Kidney glomerular epithelial cell (primary cell): ENCODE results near the gene FBLN1.
"Not testable (repeated sequence)": the region's sequence is repeated elsewhere in the genome, so short reads cannot be mapped to it uniquely, and the experiment has no call there.

Experiments
- DNase-seq: peaks from one replicate; lab custom pipeline; 2025; lab: John Stamatoyannopoulos, UW

Gene FBLN1, protein sequence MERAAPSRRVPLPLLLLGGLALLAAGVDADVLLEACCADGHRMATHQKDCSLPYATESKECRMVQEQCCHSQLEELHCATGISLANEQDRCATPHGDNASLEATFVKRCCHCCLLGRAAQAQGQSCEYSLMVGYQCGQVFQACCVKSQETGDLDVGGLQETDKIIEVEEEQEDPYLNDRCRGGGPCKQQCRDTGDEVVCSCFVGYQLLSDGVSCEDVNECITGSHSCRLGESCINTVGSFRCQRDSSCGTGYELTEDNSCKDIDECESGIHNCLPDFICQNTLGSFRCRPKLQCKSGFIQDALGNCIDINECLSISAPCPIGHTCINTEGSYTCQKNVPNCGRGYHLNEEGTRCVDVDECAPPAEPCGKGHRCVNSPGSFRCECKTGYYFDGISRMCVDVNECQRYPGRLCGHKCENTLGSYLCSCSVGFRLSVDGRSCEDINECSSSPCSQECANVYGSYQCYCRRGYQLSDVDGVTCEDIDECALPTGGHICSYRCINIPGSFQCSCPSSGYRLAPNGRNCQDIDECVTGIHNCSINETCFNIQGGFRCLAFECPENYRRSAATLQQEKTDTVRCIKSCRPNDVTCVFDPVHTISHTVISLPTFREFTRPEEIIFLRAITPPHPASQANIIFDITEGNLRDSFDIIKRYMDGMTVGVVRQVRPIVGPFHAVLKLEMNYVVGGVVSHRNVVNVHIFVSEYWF

DNA sequence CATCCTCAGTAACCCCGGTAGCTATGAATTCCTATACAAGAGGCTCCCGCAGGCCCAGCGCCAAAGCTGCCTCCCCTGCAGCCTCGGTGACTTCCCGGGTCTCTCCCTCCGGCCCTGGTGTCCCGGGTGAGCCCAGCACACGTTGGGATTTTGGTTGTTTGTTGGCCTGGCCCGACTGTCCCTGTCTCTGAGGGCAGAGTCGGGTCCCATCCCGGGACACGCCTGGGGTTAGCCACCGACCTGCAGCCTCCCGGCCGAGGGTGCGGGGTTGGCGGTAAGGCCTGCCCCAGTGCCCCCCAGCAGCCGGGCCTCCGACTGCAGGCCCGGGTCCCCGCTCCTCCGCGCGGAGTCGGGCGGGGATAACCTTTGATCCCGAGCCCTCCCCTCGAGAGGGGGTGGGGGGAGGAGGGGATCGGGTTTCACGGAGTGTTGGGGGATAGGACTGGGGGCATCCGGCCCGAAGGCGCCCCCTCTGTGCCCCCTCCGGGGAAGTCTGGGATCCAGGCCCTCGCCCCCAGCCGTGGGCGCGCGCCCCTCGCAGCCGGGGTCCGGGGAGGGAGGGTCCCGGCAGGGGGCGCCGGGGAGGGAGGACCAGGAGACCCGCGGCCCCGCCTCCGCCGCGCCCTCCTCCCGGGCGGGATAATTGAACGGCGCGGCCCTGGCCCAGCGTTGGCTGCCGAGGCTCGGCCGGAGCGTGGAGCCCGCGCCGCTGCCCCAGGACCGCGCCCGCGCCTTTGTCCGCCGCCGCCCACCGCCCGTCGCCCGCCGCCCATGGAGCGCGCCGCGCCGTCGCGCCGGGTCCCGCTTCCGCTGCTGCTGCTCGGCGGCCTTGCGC, at the start of gene FBLN1:
Gene FBLN1 (plus strand): TSS at position 669 of the 835 bp plus-strand sequence. CDS start 103 bp downstream, at position 772.
- no peak for DNase-seq

GRCh38 chr22:45453764-45454163, 48.9 kb upstream of the FBLN1 start:
- no peak for DNase-seq

- DNase-seq = no peak
Measured at GRCh38 chr22:45454275-45454674, 48.4 kb upstream of the FBLN1 start.

DNA sequence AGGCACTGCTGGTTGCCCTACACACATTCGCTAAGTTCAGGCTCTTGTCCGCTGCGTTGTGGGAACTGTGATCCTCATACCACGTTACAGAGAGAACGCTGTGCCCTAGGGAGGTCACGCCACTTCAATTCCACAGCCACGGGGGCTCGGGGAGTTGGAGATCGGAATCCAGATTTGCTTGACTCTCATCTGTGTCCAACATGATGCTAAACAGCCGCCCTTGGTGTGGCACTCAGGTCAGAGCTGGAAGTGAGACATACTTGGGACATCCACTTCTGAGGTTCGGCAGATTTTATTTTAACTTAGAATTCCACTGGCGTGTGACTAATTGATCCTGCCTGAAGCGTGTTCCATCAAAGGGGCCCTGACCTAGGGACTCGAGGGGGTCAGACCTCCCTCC, 47.5 kb upstream of the FBLN1 start:
- DNase-seq = no peak

- no peak for DNase-seq
Measured at GRCh38 chr22:45455621-45456020, 47.1 kb upstream of the FBLN1 start.

DNA sequence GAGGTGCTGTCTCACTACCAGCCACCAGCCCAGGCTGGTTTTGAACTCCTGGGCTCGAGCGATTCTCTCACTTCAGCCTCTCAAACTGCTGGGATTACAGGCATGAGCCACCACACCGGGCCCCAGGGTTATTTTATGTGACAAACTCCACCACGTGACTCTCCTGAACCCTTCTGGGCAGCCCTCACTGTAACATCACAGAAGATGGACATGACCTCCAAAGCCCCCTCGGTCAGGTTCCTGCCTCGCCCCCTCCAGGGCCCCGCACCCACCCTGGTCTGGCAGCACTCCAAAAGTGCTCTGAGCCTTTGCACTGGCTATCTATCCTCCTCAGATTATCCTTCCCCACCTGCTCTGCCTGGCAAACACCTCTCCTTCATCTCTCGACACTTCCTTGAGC, 45.9 kb upstream of the FBLN1 start:
- DNase-seq = no peak

DNA sequence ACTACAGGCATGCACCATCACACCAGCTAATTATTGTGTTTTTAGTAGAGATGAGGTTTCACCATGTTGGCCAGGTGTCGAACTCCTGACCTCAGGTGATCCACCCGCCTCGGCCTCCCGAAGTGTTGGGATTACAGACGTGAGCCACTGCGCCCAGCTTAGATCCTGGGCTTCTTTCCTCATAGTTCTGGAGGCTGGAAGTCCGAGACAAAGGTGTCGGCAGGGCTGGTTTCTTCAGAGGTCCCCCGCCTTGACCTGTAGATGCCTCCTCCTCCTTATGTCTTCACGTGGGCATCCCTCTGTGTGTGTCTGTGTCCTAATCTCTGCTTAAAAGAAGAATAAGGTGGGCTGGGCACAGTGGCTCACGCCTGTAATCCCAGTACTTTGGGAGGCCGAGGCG, 44.2 kb upstream of the FBLN1 start:
- no peak for DNase-seq

DNA sequence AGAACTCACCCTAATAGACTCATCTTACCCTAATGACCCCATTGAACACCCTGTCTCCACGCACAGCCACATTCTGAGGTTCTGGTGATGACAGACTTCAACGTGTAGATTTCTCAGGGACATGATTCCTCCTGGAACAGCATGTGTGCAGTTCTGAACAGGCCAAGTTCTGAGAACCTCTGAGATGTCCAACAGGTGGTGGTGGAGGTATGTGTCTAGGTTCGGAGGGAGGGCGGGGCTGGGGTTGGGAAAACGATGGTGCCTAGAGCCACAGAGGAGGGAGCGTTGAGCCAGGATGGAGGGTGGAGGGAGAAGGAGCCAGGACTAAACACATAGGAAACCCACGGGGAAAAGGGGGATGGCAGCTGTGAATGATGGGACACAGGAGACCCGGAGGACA, 43.4 kb upstream of the FBLN1 start:
- no peak for DNase-seq

DNA sequence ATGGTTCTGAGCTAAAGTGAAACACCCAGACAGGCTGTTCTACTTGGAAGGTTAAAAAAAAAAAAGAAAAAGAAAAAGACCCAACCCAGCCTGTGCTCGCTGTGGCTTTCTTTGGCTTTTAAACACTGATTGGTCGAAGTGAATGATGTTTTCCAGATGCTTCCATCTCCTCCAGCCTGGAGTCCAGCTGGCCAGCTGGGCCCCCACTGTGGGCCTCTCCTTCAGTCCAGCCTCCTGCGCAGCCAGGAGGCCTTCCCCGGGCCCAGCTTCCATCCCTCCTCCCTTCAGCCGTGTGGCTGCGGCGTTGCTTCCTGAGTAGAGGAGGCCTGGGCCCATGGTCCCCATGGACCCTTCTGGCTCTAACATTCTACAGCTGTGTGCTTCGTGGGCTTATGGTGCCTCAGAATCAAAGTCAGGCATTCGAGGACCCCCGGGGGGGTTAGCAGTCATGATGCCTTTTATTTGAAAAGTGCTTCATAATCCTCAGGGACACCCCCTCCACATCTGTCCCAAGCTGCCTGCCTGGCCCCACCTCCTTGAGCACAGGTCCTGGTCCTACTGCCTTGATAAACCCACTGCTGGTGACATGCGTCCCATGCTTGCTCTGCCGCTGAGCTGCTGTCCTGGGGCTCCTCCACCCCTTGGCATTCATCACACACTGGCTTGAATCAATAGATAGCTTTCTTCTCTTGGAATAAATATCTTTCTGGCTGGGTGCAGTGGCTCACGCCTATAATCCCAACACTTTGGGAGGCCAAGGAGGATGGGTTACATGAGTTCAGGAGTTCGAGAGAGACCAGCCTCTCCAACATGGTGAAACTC, 42.2 kb upstream of the FBLN1 start:
- DNase-seq = no peak

GRCh38 chr22:45462034-45462655, 40.5 kb upstream of the FBLN1 start:
- no peak for DNase-seq

DNA sequence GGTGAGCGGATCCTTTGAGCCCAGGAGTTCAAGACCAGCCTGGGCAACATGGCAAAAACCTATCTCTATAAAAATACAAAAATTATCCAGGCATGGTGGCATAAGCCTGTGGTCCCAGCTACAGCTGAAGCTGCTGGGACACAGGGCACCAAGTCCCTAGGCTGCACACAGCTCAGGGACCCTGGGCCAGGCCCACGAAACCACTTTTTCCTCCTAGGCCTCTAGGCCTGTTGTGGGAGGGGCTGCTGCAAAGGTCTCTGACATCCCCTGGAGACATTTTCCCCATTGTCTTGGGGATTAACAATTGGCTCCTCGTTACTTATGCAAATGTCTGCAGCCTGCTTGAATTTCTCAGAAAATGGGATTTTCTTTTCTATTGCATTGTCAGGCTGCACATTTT, 39.0 kb upstream of the FBLN1 start:
- DNase-seq = not testable (repeated sequence)

DNA sequence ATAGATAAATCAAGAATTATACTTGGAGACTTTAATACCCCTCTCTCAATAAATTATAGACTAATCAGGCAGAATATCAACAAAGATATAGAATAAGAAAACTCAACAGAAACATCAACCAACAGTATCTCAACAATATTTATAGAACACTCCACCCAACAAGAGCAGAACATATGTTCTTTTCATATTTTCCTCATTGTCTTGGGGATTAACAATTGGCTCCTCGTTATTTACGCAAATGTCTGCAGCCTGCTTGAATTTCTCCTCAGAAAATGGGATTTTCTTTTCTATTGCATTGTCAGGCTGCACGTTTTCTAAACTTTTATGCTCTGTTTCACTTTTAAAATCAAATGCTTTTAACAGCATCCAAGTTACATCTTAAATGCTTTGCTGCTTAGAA, 37.0 kb upstream of the FBLN1 start:
- no peak for DNase-seq

DNA sequence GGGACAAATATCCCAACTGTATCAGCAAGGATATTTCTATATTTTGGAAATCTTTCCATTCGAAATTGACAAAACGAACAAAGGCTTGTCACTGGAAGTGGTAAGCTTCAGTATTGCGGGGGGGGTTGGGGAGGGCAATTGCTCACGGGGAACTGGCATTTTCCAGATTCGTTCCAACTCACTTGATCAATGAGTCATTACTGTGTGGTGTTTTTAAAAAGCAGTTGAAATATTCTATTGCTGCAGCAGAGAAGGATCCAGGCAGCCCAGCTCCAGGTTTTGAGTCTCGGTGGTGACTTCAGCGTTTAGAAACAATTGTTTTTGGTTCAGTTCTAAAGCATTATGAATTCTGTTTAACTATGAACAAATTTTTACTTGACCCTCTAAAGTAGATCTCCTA, 33.8 kb upstream of the FBLN1 start:
- DNase-seq = no peak

- no peak for DNase-seq
Measured at GRCh38 chr22:45469281-45470073, 33.2 kb upstream of the FBLN1 start.

DNA sequence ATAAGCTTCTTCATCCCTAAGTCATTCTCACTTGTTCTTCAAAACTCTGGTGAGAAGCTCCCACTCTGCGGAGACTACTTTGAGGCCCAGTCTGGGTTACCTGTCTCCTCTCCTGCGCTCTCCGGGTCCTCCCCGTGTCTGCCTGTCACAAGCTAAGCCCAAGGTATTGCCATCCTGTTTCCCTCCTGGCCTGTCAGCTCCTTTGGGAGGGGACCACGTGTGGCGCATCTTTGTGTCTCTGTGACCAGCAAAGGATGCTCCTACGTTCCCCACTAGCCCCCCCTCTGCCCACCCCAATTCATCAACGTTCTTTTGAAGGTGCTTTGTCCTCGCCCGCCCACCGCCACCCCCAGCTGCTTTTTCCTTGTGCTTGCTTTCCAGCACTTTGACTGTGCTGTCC, 31.8 kb upstream of the FBLN1 start:
- DNase-seq = no peak

- no peak for DNase-seq
Measured at GRCh38 chr22:45472426-45472825, 30.3 kb upstream of the FBLN1 start.

DNA sequence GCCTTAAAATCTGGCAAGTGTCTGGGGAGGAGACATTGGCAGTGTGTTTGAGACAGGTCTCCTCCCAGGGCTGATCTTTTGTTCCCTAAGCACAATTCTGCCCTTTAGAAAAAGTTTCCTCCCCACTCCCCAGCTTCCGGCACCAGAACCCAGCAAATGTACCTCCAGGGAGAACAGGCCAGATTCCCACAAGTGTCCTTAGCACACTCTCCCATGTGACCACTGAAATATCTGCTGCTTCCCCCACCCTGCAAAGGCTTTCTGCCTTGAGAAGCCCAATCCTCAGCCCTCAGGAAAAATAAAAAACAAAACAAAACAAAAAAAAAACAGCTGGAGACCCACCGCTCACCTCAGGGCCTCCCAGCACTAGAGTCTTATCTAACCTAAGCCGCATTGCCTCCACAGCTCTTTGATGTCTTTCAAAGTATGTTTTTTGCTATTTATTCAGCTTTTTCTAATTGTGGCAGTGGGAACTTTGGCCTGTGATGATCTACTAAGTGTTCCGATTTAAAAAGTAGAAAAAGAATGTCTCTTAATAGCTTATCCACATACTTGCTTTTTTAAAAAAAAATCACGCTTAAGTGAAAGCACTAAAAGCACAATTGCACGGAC, 29.0 kb upstream of the FBLN1 start:
- no peak for DNase-seq

DNA sequence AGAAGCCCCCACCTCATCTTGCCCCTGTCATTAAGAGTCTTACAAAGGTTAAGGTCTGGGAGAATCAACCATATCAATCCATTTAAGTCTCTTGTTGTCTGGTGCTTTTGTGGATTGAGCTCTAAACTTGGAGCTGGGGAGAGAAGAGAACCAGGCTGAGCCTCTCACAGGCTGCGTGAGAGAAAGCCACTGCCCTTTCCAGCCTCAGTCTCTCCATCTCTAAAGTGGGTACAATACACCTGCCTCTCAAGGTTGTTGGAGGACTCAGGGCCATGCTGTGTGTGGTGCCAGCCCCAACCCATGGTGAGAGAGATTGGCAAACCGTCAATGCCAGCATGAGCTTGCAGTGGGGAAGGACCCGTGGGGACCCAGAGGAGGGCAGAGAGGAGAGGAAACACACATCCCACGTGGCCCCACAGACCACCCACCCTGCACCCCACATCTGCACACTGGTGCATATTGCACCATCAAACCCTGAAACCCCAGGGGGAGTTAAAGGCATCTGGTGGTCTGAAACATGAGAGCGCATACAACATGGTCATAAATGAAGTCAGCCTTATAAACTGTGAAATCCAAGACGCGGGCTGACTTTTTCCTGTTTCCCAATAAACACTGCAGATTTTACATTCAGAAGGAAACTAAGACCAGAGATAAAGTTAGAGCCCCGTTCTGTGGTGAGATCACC, 27.5 kb upstream of the FBLN1 start:
- DNase-seq = no peak

GRCh38 chr22:45475851-45476514, 26.7 kb upstream of the FBLN1 start:
- no peak for DNase-seq
